Transverse colon (tissue), 4 donors: ENCODE results near the gene CALHM2.
A peak's percentile ranks its signal among the peaks of the same experiment; 100 is the strongest.

Experiments
- CTCF ChIP-seq, 5 experiments: fragments of 200-600 bp in 3 of 5; fragments of 450-650 bp in 2 of 5; sonication (generic) in 3 of 5; IDR thresholded peaks; 1 replicate in 2 of 5; 2 replicates in 3 of 5; pipeline ENCODE4 v1.5.1; 2016 to 2017; ENCODE audit warnings: antibody characterized with exemption in 5 of 5, inconsistent platforms in 3 of 5, mild to moderate bottlenecking in 2 of 5, moderate library complexity in 1 of 5
- EP300 ChIP-seq: sonication (generic); formaldehyde crosslinking; IDR thresholded peaks from one replicate; pipeline ENCODE4 v1.6.1; 2017; ENCODE audit warnings: antibody characterized with exemption, low read depth
- POLR2A ChIP-seq: fragments of 450-650 bp; IDR thresholded peaks from one replicate; pipeline ENCODE4 v1.6.1; 2016; ENCODE audit warnings: antibody characterized with exemption, mild to moderate bottlenecking, moderate library complexity
- POLR2AphosphoS5 ChIP-seq, 3 donors: sonication (generic); formaldehyde crosslinking; IDR thresholded peaks; one replicate each; pipeline ENCODE4 v1.6.1; 2016; ENCODE audit warnings: antibody characterized with exemption in 3 of 3

- TF ChIP-seq POLR2A (no peak), CTCF (IDR thresholded peaks at IDR 0.05) (no peak), POLR2AphosphoS5 (IDR thresholded peaks at IDR 0.05) (peak in 1 of 3 donors; percentile 15), EP300 (no peak)
Observed at GRCh38 chr10:103451831-103452505, at the start of gene CALHM2.
